ENCODE results near the gene CX3CR1. TPM values are rescaled to one million over a fixed set of nuclear protein-coding genes. Genes with fewer than 3 reads are reported as not detected.

Gene CX3CR1
- polyA plus RNA-seq, 2 donors, result 0.14 to 0.21 TPM

- WGBS, 2 donors, result 72 to 80% methylated on average over 10 of the region's 10 CpGs
Measured at GRCh38 chr3:39294446-39295183, 14.8 kb upstream of the CX3CR1 start.

GRCh38 chr3:39292961-39293360 is 13.1 kb upstream of the CX3CR1 start:
- WGBS, 2 donors, result 82 to 84% methylated on average over 4 of the region's 4 CpGs
- Histone ChIP-seq H3K4me1 (ENCODE audit: control insufficient read depth in 2 of 2, insufficient read depth in 2 of 2, low read length in 1 of 2) (no peaks in the 10 kb centered on the region), H3K27ac (ENCODE audit: low read depth in 2 of 2, low read length in 1 of 2) (no peak overlapping the region), H3K4me3 (ENCODE audit: low read depth in 1 of 2, low read length in 2 of 2) (no peak overlapping the region), H3K36me3 (ENCODE audit: control insufficient read depth in 2 of 2, insufficient read depth in 2 of 2, low read length in 1 of 2) (no peaks in the 10 kb centered on the region), H3K9me3 (ENCODE audit: control insufficient read depth in 2 of 2, insufficient read depth in 1 of 2, low read depth in 1 of 2, low read length in 1 of 2) (no peaks in the 10 kb centered on the region), H3K27me3 (ENCODE audit: control insufficient read depth in 1 of 2, insufficient read depth in 2 of 2, low read length in 2 of 2) (no peaks in the 10 kb centered on the region)

More at GRCh38 chr3:39294446-39295183, 14.8 kb upstream of the CX3CR1 start:
- H3K27me3 ChIP-seq (ENCODE audit: control insufficient read depth in 1 of 2, insufficient read depth in 2 of 2, low read length in 2 of 2), result no peaks in the 10 kb centered on the region
- H3K9me3 ChIP-seq (ENCODE audit: control insufficient read depth in 2 of 2, insufficient read depth in 1 of 2, low read depth in 1 of 2, low read length in 1 of 2), result peaks cover 3 to 7% of the 10 kb centered on the region in 2 donors
- no peak overlapping the region for H3K4me3 ChIP-seq (ENCODE audit: low read depth in 1 of 2, low read length in 2 of 2)
- H3K36me3 ChIP-seq (ENCODE audit: control insufficient read depth in 2 of 2, insufficient read depth in 2 of 2, low read length in 1 of 2), result no peaks in the 10 kb centered on the region
- no peaks in the 10 kb centered on the region for H3K4me1 ChIP-seq (ENCODE audit: control insufficient read depth in 2 of 2, insufficient read depth in 2 of 2, low read length in 1 of 2)
- H3K27ac ChIP-seq (ENCODE audit: low read depth in 2 of 2, low read length in 1 of 2), result no peak overlapping the region

GRCh38 chr3:39291903-39292329 is 12.1 kb upstream of the CX3CR1 start:
- no peaks in the 10 kb centered on the region for H3K4me1 ChIP-seq (ENCODE audit: control insufficient read depth in 2 of 2, insufficient read depth in 2 of 2, low read length in 1 of 2)
- no peak overlapping the region for H3K27ac ChIP-seq (ENCODE audit: low read depth in 2 of 2, low read length in 1 of 2)
- 19 to 24% methylated on average over 5 of the region's 5 CpGs for WGBS, 2 donors
- no peaks in the 10 kb centered on the region for H3K9me3 ChIP-seq (ENCODE audit: control insufficient read depth in 2 of 2, insufficient read depth in 1 of 2, low read depth in 1 of 2, low read length in 1 of 2)
- H3K4me3 ChIP-seq (ENCODE audit: low read depth in 1 of 2, low read length in 2 of 2), result no peak overlapping the region
- H3K27me3 ChIP-seq (ENCODE audit: control insufficient read depth in 1 of 2, insufficient read depth in 2 of 2, low read length in 2 of 2), result no peaks in the 10 kb centered on the region
- H3K36me3 ChIP-seq (ENCODE audit: control insufficient read depth in 2 of 2, insufficient read depth in 2 of 2, low read length in 1 of 2), result no peaks in the 10 kb centered on the region

- no peaks in the 10 kb centered on the region for H3K4me1 ChIP-seq (ENCODE audit: control insufficient read depth in 2 of 2, insufficient read depth in 2 of 2, low read length in 1 of 2)
- H3K9me3 ChIP-seq (ENCODE audit: control insufficient read depth in 2 of 2, insufficient read depth in 1 of 2, low read depth in 1 of 2, low read length in 1 of 2), result no peaks in the 10 kb centered on the region
- no peaks in the 10 kb centered on the region for H3K27me3 ChIP-seq (ENCODE audit: control insufficient read depth in 1 of 2, insufficient read depth in 2 of 2, low read length in 2 of 2)
- H3K4me3 ChIP-seq (ENCODE audit: low read depth in 1 of 2, low read length in 2 of 2), result no peak overlapping the region
- 31 to 35% methylated on average over 4 of the region's 4 CpGs for WGBS, 2 donors
- H3K27ac ChIP-seq (ENCODE audit: low read depth in 2 of 2, low read length in 1 of 2), result no peak overlapping the region
- no peaks in the 10 kb centered on the region for H3K36me3 ChIP-seq (ENCODE audit: control insufficient read depth in 2 of 2, insufficient read depth in 2 of 2, low read length in 1 of 2)
Measured at GRCh38 chr3:39290255-39290654, 10.4 kb upstream of the CX3CR1 start.

GRCh38 chr3:39289107-39289506 is 9.3 kb upstream of the CX3CR1 start:
- 84 to 86% methylated on average over 4 of the region's 4 CpGs for WGBS, 2 donors
- no peak overlapping the region for H3K27ac ChIP-seq (ENCODE audit: low read depth in 2 of 2, low read length in 1 of 2)
- no peaks in the 10 kb centered on the region for H3K9me3 ChIP-seq (ENCODE audit: control insufficient read depth in 2 of 2, insufficient read depth in 1 of 2, low read depth in 1 of 2, low read length in 1 of 2)
- no peak overlapping the region for H3K4me3 ChIP-seq (ENCODE audit: low read depth in 1 of 2, low read length in 2 of 2)
- no peaks in the 10 kb centered on the region for H3K36me3 ChIP-seq (ENCODE audit: control insufficient read depth in 2 of 2, insufficient read depth in 2 of 2, low read length in 1 of 2)
- no peaks in the 10 kb centered on the region for H3K4me1 ChIP-seq (ENCODE audit: control insufficient read depth in 2 of 2, insufficient read depth in 2 of 2, low read length in 1 of 2)
- no peaks in the 10 kb centered on the region for H3K27me3 ChIP-seq (ENCODE audit: control insufficient read depth in 1 of 2, insufficient read depth in 2 of 2, low read length in 2 of 2)

GRCh38 chr3:39288300-39288808 is 8.5 kb upstream of the CX3CR1 start:
- H3K4me1 ChIP-seq (ENCODE audit: control insufficient read depth in 2 of 2, insufficient read depth in 2 of 2, low read length in 1 of 2), result no peaks in the 10 kb centered on the region
- H3K4me3 ChIP-seq (ENCODE audit: low read depth in 1 of 2, low read length in 2 of 2), result no peak overlapping the region
- WGBS, 2 donors, result 24% methylated on average over 3 of the region's 3 CpGs
- no peak overlapping the region for H3K27ac ChIP-seq (ENCODE audit: low read depth in 2 of 2, low read length in 1 of 2)
- no peaks in the 10 kb centered on the region for H3K36me3 ChIP-seq (ENCODE audit: control insufficient read depth in 2 of 2, insufficient read depth in 2 of 2, low read length in 1 of 2)
- no peaks in the 10 kb centered on the region for H3K27me3 ChIP-seq (ENCODE audit: control insufficient read depth in 1 of 2, insufficient read depth in 2 of 2, low read length in 2 of 2)
- no peaks in the 10 kb centered on the region for H3K9me3 ChIP-seq (ENCODE audit: control insufficient read depth in 2 of 2, insufficient read depth in 1 of 2, low read depth in 1 of 2, low read length in 1 of 2)

GRCh38 chr3:39287216-39288164 is 7.7 kb upstream of the CX3CR1 start:
- H3K4me3 ChIP-seq (ENCODE audit: low read depth in 1 of 2, low read length in 2 of 2), result no peak overlapping the region
- no peaks in the 10 kb centered on the region for H3K27me3 ChIP-seq (ENCODE audit: control insufficient read depth in 1 of 2, insufficient read depth in 2 of 2, low read length in 2 of 2)
- no peaks in the 10 kb centered on the region for H3K36me3 ChIP-seq (ENCODE audit: control insufficient read depth in 2 of 2, insufficient read depth in 2 of 2, low read length in 1 of 2)
- H3K4me1 ChIP-seq (ENCODE audit: control insufficient read depth in 2 of 2, insufficient read depth in 2 of 2, low read length in 1 of 2), result no peaks in the 10 kb centered on the region
- H3K27ac ChIP-seq (ENCODE audit: low read depth in 2 of 2, low read length in 1 of 2), result no peak overlapping the region
- 60 to 64% methylated on average over 8 of the region's 8 CpGs for WGBS, 2 donors
- H3K9me3 ChIP-seq (ENCODE audit: control insufficient read depth in 2 of 2, insufficient read depth in 1 of 2, low read depth in 1 of 2, low read length in 1 of 2), result no peaks in the 10 kb centered on the region

GRCh38 chr3:39286771-39287170 is 6.9 kb upstream of the CX3CR1 start:
- H3K27ac ChIP-seq (ENCODE audit: low read depth in 2 of 2, low read length in 1 of 2), result no peak overlapping the region
- 72 to 83% methylated on average over 3 of the region's 3 CpGs for whole genome bisulfite sequencing, 2 donors

GRCh38 chr3:39285332-39285731 is 5.5 kb upstream of the CX3CR1 start:
- Histone ChIP-seq H3K36me3 (ENCODE audit: control insufficient read depth in 2 of 2, insufficient read depth in 2 of 2, low read length in 1 of 2) (no peaks in the 10 kb centered on the region), H3K4me3 (ENCODE audit: low read depth in 1 of 2, low read length in 2 of 2) (no peak overlapping the region), H3K27ac (ENCODE audit: low read depth in 2 of 2, low read length in 1 of 2) (no peak overlapping the region), H3K4me1 (ENCODE audit: control insufficient read depth in 2 of 2, insufficient read depth in 2 of 2, low read length in 1 of 2) (no peaks in the 10 kb centered on the region), H3K27me3 (ENCODE audit: control insufficient read depth in 1 of 2, insufficient read depth in 2 of 2, low read length in 2 of 2) (no peaks in the 10 kb centered on the region), H3K9me3 (ENCODE audit: control insufficient read depth in 2 of 2, insufficient read depth in 1 of 2, low read depth in 1 of 2, low read length in 1 of 2) (no peaks in the 10 kb centered on the region)

More at GRCh38 chr3:39286771-39287170, 6.9 kb upstream of the CX3CR1 start:
- no peaks in the 10 kb centered on the region for H3K27me3 ChIP-seq (ENCODE audit: control insufficient read depth in 1 of 2, insufficient read depth in 2 of 2, low read length in 2 of 2)
- H3K4me3 ChIP-seq (ENCODE audit: low read depth in 1 of 2, low read length in 2 of 2), result no peak overlapping the region
- H3K9me3 ChIP-seq (ENCODE audit: control insufficient read depth in 2 of 2, insufficient read depth in 1 of 2, low read depth in 1 of 2, low read length in 1 of 2), result no peaks in the 10 kb centered on the region
- no peaks in the 10 kb centered on the region for H3K36me3 ChIP-seq (ENCODE audit: control insufficient read depth in 2 of 2, insufficient read depth in 2 of 2, low read length in 1 of 2)
- no peaks in the 10 kb centered on the region for H3K4me1 ChIP-seq (ENCODE audit: control insufficient read depth in 2 of 2, insufficient read depth in 2 of 2, low read length in 1 of 2)
